H7 (cell line): ENCODE measurements around the gene RPL13. TPM values are rescaled to one million over a fixed set of nuclear protein-coding genes. Genes with fewer than 3 reads are reported as not detected.

Source experiments
- DNase-seq: peaks from one replicate; pipeline ENCODE4 v3.0.0; 2012
- H3K27me3 ChIP-seq: 2 replicates; pipeline ENCODE4 v1.6.0; 2011; ENCODE audit warnings: mild to moderate bottlenecking, low read length; ENCODE audit not compliant: control insufficient read depth, insufficient read depth
- H3K36me3 ChIP-seq: replicated peaks from 2 replicates; pipeline ENCODE4 v1.5.1; 2011; ENCODE audit warnings: low read length; ENCODE audit not compliant: control insufficient read depth, insufficient read depth
- H3K4me3 ChIP-seq: 2 replicates; pipeline ENCODE4 v1.5.1; 2011; ENCODE audit warnings: low read depth, mild to moderate bottlenecking, control low read depth, low read length, moderate library complexity; ENCODE audit not compliant: insufficient read depth
- total RNA-seq: library from RNA; depleted of rRNA; stranded (reverse); fragments of >200 nt; shearing (Covaris generic); gene quantifications from 2 replicates; pipeline ENCODE4 v1.2.3, GENCODE V29; 2014; rRNA removed

RPL13 gene
- total RNA-seq: 6,334 and 6,497 TPM in 2 replicates

- Histone ChIP-seq H3K4me3 (peak within 1 kb of the TSS; percentile 99), H3K27me3 (no peaks in the 10 kb centered on the region), H3K36me3 (peaks cover 40% of the 10 kb centered on the region)
- DNase-seq: peak; percentile 99
Measured at GRCh38 chr16:89560378-89561141, at the start of gene RPL13. RPL13 (plus strand) TSS chr16:89560682; CDS start chr16:89560960, 278 bp downstream.

- DNase-seq: no peak
- Histone ChIP-seq H3K27me3 (peaks cover 6% of the 10 kb centered on the region; the same call in 1 of the 2 replicates), H3K36me3 (peaks cover 25% of the 10 kb centered on the region), H3K4me3 (no peak overlapping the region)
Measured at GRCh38 chr16:89511374-89511773, 49.1 kb upstream of the RPL13 start.

GRCh38 chr16:89512453-89512852 is 48.0 kb upstream of the RPL13 start:
- no peak for DNase-seq
- H3K27me3 ChIP-seq: peaks cover 1% of the 10 kb centered on the region; the same call in 1 of the 2 replicates
- H3K4me3 ChIP-seq: no peak overlapping the region
- H3K36me3 ChIP-seq: peaks cover 27% of the 10 kb centered on the region

- H3K36me3 ChIP-seq: peaks cover 22% of the 10 kb centered on the region
- H3K27me3 ChIP-seq: no peaks in the 10 kb centered on the region
- DNase-seq: no peak
Measured at GRCh38 chr16:89517128-89517527, 43.4 kb upstream of the RPL13 start.

GRCh38 chr16:89519881-89520280 is 40.6 kb upstream of the RPL13 start:
- Histone ChIP-seq H3K27me3 (no peaks in the 10 kb centered on the region), H3K4me3 (no peak overlapping the region), H3K36me3 (peaks cover 28% of the 10 kb centered on the region)
- DNase-seq: no peak

More at GRCh38 chr16:89517128-89517527, 43.4 kb upstream of the RPL13 start:
- no peak overlapping the region for H3K4me3 ChIP-seq

GRCh38 chr16:89522287-89522686 is 38.2 kb upstream of the RPL13 start:
- H3K36me3 ChIP-seq: peaks cover 41% of the 10 kb centered on the region
- H3K27me3 ChIP-seq: no peaks in the 10 kb centered on the region
- DNase-seq: peak; percentile 73
- no peak overlapping the region for H3K4me3 ChIP-seq

GRCh38 chr16:89523680-89524344 is 36.7 kb upstream of the RPL13 start:
- no peak overlapping the region for H3K4me3 ChIP-seq
- H3K27me3 ChIP-seq: no peaks in the 10 kb centered on the region
- peaks cover 41% of the 10 kb centered on the region for H3K36me3 ChIP-seq
- no peak for DNase-seq

- DNase-seq: no peak
- no peaks in the 10 kb centered on the region for H3K27me3 ChIP-seq
- no peak overlapping the region for H3K4me3 ChIP-seq
- H3K36me3 ChIP-seq: peaks cover 48% of the 10 kb centered on the region
Measured at GRCh38 chr16:89525146-89525913, 35.2 kb upstream of the RPL13 start.

- H3K36me3 ChIP-seq: peaks cover 56% of the 10 kb centered on the region
- no peak for DNase-seq
- no peak overlapping the region for H3K4me3 ChIP-seq
- no peaks in the 10 kb centered on the region for H3K27me3 ChIP-seq
Measured at GRCh38 chr16:89529097-89529496, 31.4 kb upstream of the RPL13 start.

- no peaks in the 10 kb centered on the region for H3K27me3 ChIP-seq
- DNase-seq: no peak
- no peak overlapping the region for H3K4me3 ChIP-seq
- H3K36me3 ChIP-seq: peaks cover 57% of the 10 kb centered on the region
Measured at GRCh38 chr16:89530401-89531381, 29.8 kb upstream of the RPL13 start.

GRCh38 chr16:89531821-89532526 is 28.5 kb upstream of the RPL13 start:
- no peak overlapping the region for H3K4me3 ChIP-seq
- DNase-seq: no peak
- no peaks in the 10 kb centered on the region for H3K27me3 ChIP-seq
- peaks cover 51% of the 10 kb centered on the region for H3K36me3 ChIP-seq

GRCh38 chr16:89534252-89534756 is 26.2 kb upstream of the RPL13 start:
- peaks cover 48% of the 10 kb centered on the region for H3K36me3 ChIP-seq
- DNase-seq: no peak
- no peak overlapping the region for H3K4me3 ChIP-seq
- H3K27me3 ChIP-seq: no peaks in the 10 kb centered on the region

GRCh38 chr16:89536371-89536770 is 24.1 kb upstream of the RPL13 start:
- H3K4me3 ChIP-seq: no peak overlapping the region
- peaks cover 37% of the 10 kb centered on the region for H3K36me3 ChIP-seq
- H3K27me3 ChIP-seq: no peaks in the 10 kb centered on the region
- no peak for DNase-seq
